HG02610 (cell line): ENCODE results near the gene MAGI1.
"Not testable (repeated sequence)": the region's sequence is repeated elsewhere in the genome, so short reads cannot be mapped to it uniquely, and the experiment has no call there.

Experiments used
- ATAC-seq: cut with Tn5 transposase; IDR thresholded peaks from one replicate; pipeline ENCODE4 v1.9.1; 2021; ENCODE audit warnings: mild to moderate bottlenecking, moderate library complexity; ENCODE audit not compliant: unreplicated experiment

MAGI1 gene

DNA sequence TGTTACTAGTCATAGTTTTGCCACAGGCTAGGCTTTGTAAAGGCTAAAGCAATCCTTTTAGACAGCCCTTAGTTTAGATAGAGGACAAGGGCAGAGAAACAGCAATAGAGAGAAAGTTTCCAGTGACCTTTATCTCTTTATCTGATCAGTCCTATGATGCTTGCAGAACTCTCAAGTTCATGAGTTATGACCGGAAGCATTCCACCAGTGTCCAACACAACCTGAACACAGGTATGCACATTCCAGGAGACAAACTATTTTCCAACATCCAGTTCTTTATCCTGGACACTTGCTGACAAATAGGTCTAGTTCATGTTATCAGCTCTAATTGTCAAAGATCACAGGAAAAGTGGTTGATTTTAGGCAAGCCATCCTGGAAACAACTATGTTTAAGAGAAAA, 422.2 kb downstream of the MAGI1 start:
- no peak for ATAC-seq

DNA sequence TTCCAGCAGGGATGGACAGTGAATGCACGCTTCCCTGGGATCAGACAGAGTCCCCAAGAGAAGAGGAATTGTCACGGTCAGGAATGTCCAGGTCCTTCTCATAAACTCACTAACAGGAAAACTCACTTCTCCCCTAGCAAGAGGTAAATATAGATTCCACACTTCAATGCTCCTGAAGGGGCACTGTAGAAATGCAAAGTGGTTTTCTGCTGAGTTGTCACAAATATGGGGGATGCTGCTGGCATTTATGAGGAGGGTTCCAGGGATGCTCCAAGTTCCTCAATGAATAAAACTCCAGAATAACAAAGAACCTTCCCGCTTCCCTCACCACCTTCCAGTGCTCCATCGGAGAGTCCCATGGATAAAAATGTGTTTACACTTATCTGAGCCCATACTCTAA, 423.4 kb downstream of the MAGI1 start:
- no peak for ATAC-seq

DNA sequence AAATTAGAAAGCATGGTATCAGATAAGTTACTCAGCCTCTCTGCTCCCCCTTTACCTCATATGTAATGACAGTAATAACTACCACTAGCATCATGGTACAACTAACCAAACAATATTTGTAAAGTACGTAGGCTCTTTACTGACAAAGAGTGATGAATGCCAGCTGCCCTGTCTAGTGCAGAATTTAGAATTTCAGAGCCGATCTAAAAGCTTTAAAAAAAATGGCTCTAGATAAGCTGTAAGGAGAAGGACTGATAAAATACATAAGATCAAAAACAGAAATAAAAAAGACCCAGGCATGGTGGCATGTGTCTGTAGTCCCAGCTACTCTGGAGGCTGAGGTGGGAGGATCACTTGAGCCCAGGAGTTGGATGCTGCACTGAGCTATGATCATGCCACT, 424.1 kb downstream of the MAGI1 start:
- ATAC-seq: no peak

DNA sequence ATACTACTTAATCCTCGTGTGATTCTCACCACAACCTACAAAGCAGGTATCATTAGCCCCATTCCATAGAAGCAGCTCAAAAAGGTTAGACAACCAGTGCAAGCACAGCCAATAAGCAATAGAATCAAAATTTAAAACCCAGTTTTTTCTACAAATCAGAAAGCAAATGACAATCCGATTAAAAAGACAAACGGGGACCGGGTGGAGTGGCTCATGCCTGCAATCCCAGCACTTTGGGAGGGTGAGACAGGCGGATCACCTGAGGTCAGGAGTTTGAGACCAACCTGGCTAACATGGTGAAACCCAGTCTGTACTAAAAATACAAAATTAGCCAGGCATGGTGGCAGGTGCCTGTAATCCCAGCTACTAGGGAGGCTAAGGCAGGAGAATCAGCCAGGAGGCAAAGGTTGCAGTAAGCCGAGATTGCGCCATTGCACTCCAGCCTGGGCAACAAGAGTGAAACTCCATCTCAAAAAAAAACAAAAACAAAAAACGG, 430.7 kb downstream of the MAGI1 start:
- ATAC-seq: not testable (repeated sequence)

DNA sequence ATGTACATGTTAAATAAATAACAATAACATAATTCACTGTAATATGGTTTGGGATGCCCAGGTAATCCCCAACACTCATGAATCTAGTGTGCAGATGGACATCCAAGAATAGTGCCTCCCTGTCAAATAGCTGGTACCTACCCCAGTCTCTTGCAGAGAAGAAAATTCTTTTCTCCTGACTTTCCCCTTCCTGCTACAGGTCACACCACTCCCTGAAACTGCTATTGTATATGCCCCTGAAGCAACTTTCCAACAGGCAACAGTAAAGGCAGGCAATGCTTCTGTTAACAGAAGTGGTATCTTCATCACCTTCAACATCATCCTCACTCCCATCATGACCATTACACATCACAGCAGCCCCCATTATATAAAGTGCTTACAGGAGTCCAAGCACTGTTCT, 431.6 kb downstream of the MAGI1 start:
- no peak for ATAC-seq

DNA sequence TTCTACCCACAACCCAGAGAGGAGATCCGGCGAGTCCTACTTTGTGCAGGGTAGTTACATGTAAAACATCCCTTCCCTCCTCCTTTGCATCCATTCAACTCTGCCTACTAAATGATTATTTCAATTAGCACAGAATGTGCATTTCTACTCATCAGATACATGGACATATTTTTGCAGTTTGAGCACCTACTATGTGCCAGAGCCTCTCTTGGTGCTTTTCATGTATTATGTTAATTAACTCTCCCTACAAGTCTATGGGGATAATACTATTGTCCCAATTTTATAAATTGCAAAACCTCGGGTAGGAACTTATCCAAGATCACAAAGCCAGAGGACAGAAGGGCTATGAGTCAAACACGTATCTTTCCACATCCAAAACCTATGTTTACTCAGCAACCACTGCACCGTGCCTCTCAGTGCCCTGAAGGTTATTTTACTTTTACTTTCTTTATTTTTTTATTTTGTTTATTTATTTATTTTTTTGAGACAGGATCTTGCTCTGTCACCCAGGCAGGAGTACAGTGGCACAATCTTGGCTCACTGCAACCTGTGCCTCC, 432.8 kb downstream of the MAGI1 start:
- ATAC-seq: no peak

DNA sequence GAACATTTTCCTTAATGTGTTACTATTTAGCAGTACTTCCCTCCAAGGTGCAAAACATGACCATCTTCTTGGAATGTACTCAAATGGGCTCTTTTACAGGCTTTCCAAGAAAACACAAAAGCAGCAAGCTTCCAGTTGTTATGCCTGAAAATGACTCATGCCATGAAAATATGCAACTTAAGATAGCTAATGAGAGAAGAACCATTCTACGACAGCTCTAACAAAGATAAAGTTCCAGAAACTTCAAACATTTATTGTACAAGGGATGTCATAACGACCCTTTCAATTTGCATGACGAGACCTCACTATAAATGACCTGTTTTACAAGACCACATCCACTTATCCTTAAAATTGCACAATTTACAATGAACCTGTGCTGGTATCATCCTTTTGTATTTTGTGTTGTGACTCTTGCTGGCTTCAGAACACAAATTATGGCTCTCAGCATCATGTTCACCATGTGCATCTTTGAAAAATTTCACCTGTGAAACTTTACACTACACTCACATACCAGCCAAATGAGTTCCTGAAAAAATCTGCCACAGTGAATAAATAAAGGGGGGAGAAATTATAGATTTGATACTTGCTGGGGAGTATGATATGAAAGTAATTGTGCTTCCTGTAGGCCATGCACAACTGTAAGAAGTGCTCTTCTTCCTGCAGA, 433.7 kb downstream of the MAGI1 start:
- ATAC-seq: no peak

DNA sequence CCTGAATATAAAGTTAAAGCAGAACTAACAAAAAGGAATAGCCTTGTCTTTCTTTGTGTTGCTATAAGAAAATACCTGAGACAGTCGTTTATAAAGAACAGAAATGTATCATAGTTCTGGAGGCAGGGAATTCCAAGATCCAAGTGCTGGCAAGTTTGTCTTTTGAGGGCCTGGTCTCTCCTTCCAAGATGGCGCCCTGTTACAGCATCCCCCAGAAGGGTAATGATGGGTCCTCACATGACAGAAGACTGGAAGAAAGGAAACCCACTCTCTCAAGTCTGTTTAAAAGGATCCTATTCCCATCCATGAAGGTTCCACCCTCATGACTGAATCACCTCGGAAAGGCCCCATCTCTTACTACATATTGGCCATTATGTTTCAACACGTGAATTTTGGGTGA, 435.1 kb downstream of the MAGI1 start:
- no peak for ATAC-seq

DNA sequence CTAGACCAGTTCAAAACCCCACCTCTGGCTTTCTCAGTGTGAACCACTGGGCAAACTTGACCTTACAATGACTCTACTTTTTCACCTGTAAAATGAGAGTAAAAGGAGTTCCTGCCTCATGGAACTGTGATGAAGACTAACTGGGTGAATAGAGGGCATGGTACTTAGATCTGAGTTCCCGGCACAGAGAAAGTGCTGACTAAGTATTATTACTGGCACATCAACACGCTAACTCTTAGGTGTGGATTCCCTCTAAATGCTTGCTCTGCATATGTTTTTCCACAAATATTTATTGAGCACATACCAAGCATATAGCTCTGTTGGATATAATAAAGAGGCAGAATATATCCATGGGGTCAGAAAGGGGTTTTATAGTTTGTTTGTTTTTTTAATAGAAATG, 437.8 kb downstream of the MAGI1 start:
- ATAC-seq: no peak

DNA sequence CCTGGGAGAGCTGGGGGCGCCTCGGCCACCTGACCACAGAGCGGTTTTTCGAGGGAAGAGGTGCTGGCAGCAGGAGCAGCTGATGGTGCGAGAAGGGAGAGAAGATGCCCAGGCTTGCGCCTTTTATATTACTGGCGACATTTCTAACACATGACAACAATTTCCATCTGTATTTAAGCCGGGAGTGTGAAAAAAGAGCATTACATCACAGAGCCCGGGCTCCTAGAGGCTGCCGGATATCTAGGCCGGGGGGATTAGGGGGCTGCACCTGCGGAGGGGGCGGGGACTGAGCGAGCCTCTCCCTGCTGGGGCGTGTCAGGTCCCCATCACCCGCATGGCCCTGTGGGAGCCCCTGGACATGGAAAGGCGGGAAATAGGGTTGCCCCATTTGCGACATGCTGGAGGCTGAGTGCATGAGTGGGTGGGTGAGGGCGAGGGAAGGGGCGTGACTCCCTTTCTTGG, 440.7 kb downstream of the MAGI1 start:
- no peak for ATAC-seq

DNA sequence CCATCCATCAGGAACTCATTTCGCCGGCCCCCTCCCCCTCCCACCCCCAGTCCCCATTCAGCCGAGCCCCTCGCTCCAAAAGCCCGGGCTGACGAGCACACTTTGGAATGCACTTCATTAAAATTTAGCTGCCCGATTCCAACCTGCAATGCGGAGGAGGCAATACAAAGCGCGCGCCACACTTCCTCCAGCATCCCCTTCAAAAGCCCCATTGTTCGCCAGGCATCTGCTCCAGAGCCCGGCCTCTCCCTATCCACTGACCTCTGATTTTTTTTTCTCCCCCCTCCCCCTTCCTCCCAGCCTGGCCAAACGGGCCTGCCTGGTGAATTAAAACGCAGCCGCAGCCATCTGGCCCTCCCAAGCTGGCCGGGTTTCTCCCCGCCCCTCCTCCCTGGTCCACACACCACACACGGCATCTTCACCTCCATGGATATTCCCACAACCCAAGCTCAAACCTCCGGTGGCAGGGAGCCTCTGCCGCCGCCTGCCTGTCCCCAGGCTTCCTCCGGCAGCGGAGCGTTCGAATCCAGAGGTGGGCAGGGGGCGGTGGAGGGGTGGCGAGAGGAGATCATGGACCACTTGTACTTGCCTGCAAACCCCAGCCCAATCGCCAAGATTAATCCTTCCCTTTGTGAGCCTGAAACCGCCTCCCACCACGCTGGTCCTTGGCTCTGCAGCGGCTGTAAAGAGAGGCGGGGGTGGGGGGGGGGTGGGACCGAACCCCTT, 441.3 kb downstream of the MAGI1 start:
- no peak for ATAC-seq

DNA sequence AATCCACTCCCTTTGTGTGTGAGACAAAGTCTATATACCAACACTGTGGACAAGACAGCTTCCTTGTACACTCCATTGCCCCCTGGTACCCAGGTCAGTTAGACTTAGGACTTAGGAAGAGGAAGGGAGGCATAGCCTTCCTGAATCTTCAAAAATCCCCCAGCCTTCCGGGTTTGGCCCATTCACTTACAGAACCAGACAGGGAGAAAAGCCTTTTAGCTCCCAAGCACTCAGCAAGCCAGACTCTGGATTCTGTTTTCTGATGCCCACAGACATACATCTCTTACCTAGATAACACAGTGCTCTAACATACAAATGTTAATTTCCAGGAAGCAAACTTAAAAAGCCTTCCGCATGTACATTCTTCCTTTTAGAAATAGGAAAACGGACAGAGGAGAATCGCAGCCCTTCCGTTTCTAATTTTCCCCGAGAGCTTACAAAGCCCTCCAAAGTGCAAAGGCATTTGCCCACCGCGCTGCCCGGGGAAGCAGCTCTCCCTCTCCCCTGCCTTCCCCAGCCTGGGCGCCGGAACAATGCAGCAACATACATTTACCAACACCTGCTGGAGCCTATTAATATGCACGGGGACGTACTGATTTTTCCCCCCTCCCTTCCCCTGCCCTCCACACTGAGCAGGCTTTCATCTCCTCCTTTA, 442.0 kb downstream of the MAGI1 start:
- ATAC-seq: no peak

DNA sequence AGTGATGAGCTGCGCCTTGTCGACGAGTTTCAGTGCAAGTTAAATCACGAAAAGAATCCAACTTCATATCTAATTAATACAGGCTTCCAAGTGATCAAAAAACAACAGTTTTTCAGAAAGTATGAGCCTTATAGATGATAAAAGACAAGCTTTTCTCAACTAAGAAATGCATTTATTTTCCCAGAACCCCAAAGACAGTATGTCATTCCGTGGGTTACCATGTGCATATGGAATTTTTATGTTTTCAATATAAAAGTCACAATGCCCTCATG, 442.8 kb downstream of the MAGI1 start:
- ATAC-seq: no peak

DNA sequence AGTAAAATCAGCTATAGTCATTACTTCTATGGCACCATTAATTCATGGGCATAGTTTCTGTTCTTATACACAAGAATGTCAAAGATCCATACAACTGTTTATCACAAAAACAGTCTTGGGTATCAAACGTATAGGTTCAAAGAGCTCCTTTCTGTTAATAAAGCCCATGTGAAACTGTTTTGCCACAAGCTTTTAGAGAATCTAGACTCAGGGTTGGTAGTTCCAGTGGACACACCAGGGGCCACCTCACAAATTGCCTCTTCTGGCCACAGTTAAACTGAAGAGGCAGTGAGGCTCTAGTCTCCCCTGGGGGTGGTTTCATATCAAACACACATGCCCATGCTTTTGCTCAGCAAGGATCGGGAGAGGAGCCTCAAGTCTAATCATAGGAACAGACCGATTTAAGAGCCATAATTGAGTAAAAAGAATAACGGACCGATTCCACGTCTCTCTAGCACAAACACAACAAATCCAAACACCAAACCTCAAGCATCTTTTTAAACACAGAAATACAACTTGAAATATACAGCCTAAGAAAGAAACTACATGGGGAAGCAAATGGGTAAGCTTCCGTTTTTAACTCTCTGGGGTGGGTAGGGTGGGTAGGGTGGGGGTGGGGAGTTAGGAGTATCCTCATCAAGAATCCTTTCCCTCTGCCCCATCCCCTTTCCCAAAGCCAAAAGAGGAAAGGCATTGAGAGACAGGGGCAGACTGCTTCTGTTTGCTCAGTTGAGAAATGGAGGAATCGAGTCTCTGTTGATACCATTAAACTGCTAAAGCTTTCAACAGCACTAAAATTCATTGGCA, 443.3 kb downstream of the MAGI1 start:
- no peak for ATAC-seq

DNA sequence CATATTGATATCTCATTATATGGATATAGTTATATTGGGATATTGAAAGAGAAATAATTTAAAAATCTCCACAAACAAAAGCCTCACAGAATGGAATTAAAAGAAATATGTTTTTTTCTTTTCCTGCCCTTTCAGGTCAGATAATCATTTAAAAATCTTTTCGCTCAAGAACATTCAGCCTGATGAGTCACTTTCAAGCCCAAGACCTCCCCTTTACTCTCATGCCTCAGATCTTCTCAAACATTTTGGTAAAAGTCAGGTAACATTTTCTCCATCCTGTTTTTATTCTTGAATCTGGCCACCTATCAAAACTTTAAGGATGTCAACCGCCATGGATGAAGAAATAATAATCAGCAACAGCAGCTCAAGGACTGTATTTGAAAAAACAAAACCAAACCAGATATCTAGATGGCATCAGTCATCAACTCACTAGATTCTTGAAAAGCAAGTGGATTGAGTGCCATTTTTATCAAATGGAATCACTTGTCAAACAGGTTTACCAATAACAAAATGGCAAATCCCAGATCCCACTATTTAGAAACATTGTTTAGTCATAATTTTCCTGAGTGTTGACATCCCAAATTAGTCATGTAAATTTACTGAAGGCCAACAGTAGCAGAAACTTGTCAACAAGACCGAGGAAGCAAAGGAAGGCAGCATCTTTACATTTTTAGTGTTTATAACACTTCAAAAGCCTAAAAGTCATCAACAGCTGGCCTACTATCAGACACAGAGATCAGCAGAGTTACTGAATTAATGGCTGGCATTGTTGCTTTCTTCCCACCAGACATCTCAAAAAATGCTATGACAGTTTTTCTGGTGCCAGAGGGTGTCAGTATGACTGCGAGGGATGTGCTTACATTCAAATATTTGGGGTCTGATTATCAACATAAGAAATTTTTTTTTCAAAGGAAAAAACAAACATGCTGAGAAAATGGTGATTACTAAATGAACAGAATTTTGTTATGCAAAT, 444.7 kb downstream of the MAGI1 start:
- no peak for ATAC-seq

DNA sequence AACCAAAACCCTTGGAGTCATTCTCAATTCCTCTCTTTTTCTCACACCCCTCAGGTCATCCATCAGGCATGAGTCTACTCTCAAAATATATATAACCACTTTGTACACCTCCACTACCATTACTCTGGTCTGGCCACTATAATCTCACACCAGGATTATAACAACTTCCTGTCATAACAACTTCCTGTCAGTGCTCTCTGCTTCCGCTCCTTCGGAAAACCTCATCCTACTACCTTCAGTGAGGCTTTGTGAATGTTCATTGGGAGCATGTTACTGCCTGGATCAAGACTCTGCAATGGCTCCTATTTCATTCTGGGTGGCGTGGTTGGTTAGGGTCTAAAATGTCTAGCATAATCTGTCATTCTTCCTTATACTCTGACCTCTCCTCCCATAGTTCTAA, 447.4 kb downstream of the MAGI1 start:
- ATAC-seq: no peak

DNA sequence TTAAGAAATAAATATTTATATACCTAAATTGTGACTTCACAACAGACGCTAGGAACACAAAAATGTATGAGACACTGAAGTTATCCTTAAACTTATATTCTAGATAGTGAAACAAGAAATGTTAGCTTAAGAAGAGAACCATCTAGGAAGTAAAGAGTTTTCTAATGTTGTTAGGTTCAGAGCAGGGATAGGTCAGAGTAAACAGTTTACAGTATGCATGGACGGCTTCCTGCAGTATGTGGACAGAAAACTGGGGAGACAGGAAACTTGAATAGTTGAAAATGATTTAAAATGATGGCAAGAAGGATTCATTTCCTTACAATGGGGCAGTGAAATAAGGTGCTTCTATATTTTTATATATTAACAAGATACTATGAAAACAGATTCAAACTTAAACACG, 449.8 kb downstream of the MAGI1 start:
- no peak for ATAC-seq

DNA sequence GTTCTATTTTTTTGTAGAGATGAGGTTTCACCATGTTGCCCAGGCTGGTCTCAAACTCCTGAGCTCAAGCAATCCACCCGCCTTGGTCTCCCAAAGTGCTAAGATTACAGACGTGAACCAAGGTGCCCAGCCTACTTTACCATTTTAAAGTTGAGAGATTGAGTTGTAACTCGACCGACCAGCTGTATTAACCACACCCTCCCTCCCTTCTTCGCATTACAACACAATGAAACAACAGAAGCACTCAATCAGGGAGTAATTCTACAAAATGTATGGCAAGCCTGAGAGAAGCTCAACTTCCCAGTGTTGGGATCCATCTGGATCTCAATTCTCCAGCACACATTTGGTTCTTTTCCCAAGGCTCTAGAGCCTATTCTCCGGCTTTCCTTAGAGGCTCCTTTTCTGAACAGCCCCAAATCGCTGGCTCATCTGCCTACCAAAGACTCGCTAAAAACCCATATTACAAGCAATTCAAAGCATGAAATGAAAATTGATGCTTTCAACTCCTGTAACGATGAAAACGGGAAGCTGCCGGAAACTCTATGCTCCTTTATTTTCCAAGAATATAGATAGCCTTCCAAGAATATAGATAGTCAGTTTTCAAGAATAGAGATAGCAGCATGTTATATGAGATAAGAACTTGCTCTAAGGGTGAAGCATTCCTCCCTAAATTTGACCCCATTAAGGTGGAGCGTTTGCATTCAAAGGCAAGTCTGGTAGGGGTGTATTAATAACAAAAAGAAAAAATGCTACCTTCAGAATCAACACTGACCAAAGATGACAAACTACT, 450.9 kb downstream of the MAGI1 start:
- ATAC-seq: no peak

DNA sequence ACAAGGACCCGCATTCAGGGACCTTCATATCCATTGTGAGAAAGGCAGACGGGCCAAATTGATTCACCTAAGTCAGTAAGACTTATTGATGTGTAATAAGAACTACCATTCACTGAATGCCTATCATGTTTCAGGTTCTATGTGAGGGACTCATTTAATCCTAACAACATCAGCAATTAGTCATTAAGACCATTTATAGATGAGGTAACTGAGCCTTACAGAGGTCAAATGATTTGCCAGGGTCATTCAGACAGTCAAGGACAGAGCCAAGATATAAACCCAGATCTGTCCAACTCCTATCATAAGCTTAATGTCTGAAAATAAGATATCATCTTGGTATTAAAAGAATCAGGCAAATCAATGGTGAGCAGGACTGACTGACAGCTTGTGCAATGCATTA, 453.8 kb downstream of the MAGI1 start:
- no peak for ATAC-seq
